OCI-LY1 (cell line): ENCODE measurements around the gene PERP.

ENCODE experiments used
- H2AFZ ChIP-seq: fragments of 200-600 bp; sonication (generic), shearing (Covaris generic); 2 replicates; pipeline ENCODE4 v1.6.0; 2014; ENCODE audit warnings: antibody characterized with exemption, mild to moderate bottlenecking, low read length
- H3F3A ChIP-seq: fragments of 200-600 bp; sonication (generic), shearing (Covaris generic); 2 replicates; pipeline ENCODE4 v1.6.0; 2014; ENCODE audit warnings: mild to moderate bottlenecking, antibody characterized with exemption, low read length, moderate library complexity; ENCODE audit not compliant: insufficient read depth
- H3K27ac ChIP-seq: fragments of 200-600 bp; sonication (generic); 2 replicates; pipeline ENCODE4 v1.5.1; 2014; ENCODE audit warnings: low read length, mixed run types, mild to moderate bottlenecking, low read depth; ENCODE audit not compliant: poor library complexity, severe bottlenecking
- H3K27me3 ChIP-seq: fragments of 200-600 bp; sonication (generic); 2 replicates; pipeline ENCODE4 v1.6.0; 2014; ENCODE audit warnings: antibody characterized with exemption, mild to moderate bottlenecking, low read length, moderate library complexity; ENCODE audit not compliant: insufficient read depth
- H3K36me3 ChIP-seq: fragments of 200-600 bp; sonication (generic); 2 replicates; pipeline ENCODE4 v1.6.1; 2014; ENCODE audit warnings: mild to moderate bottlenecking, antibody characterized with exemption, low read length, moderate library complexity, mixed read lengths; ENCODE audit not compliant: insufficient read depth
- H3K4me1 ChIP-seq: fragments of 200-600 bp; sonication (generic); 2 replicates; pipeline ENCODE4 v1.5.1; 2014; ENCODE audit warnings: mild to moderate bottlenecking, low read length, moderate library complexity; ENCODE audit not compliant: insufficient read depth, severe bottlenecking
- H3K4me2 ChIP-seq: fragments of 200-600 bp; sonication (generic), shearing (Covaris generic); 2 replicates; pipeline ENCODE4 v1.6.1; 2014; ENCODE audit warnings: low read length
- H3K4me3 ChIP-seq: fragments of 200-600 bp; sonication (generic); 2 replicates; pipeline ENCODE4 v1.5.1; 2014; ENCODE audit warnings: low read length, low read depth, mild to moderate bottlenecking, mixed read lengths; ENCODE audit not compliant: poor library complexity, severe bottlenecking
- H3K79me2 ChIP-seq: fragments of 200-600 bp; shearing (Covaris generic); 2 replicates; pipeline ENCODE4 v1.6.1; 2016; ENCODE audit warnings: mixed run types, low read length, mixed read lengths; ENCODE audit not compliant: insufficient read depth
- H3K9ac ChIP-seq: fragments of 200-600 bp; sonication (generic), shearing (Covaris generic); 2 replicates; pipeline ENCODE4 v1.6.1; 2014; ENCODE audit warnings: mild to moderate bottlenecking, low read length, mixed read lengths
- H3K9me2 ChIP-seq: fragments of 200-600 bp; sonication (generic), shearing (Covaris generic); 2 replicates; pipeline ENCODE4 v1.6.1; 2014; ENCODE audit warnings: low read depth, mild to moderate bottlenecking, low read length, mixed read lengths
- H3K9me3 ChIP-seq: fragments of 200-600 bp; shearing (Covaris generic); 2 replicates; pipeline ENCODE4 v1.6.1; 2014; ENCODE audit warnings: low read length, mixed read lengths
- H4K20me1 ChIP-seq: fragments of 200-600 bp; sonication (generic), shearing (Covaris generic); 2 replicates; pipeline ENCODE4 v1.6.0; 2016; ENCODE audit warnings: mild to moderate bottlenecking, low read length; ENCODE audit not compliant: insufficient read depth
- CTCF ChIP-seq: fragments of 200-600 bp; sonication (generic), shearing (Covaris generic); IDR thresholded peaks from 2 replicates; pipeline ENCODE4 v1.5.1; 2017; ENCODE audit warnings: mild to moderate bottlenecking, antibody characterized with exemption, low read length, moderate library complexity, mixed read lengths
- EZH2 ChIP-seq: fragments of 200-600 bp; sonication (generic), shearing (Covaris generic); IDR thresholded peaks from 2 replicates; pipeline ENCODE4 v1.8.0; 2017; ENCODE audit warnings: borderline replicate concordance, mixed run types, mild to moderate bottlenecking, antibody characterized with exemption, low read length, moderate library complexity, mixed read lengths

PERP gene

GRCh38 chr6:138107078-138107751 is at the start of gene PERP:
TSS of gene PERP (minus strand) at chr6:138107419. CDS start at chr6:138107340, 79 bp downstream.
- H3K9me2 ChIP-seq: no peaks in the 10 kb centered on the region

DNA sequence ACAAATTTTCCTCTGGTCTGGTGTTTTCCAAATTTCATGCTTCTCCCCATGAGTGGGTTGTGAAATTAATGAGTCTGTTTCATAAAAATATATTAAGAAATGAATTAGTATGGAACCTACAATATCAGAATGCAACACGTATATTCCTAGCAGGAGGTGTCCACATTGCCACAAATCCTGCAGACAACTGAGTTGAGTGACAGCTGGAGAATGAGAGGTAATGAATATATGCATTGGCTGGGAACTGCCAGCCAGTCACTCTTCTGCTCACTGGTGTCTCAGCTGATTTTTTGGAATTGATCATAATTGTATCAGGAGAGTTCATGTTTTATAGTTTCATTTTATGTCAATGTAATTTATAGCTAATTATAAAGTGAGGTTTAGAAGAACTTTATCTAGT is 48.2 kb upstream of the PERP start:
- no peak for TF ChIP-seq EZH2
- no peak for TF ChIP-seq CTCF

More at GRCh38 chr6:138107078-138107751, at the start of gene PERP:
- H3K4me1 ChIP-seq: peaks cover 11% of the 10 kb centered on the region
- no peaks in the 10 kb centered on the region for H3K9me3 ChIP-seq
- peaks cover 13% of the 10 kb centered on the region for H3K27me3 ChIP-seq
- no peak within 1 kb of the TSS for H2AFZ ChIP-seq
- no peaks in the 10 kb centered on the region for H3F3A ChIP-seq
- peak within 1 kb of the TSS; percentile 67 for H3K4me2 ChIP-seq
- H4K20me1 ChIP-seq: no peaks in the 10 kb centered on the region
- no peaks in the 10 kb centered on the region for H3K36me3 ChIP-seq
- no peak within 1 kb of the TSS for H3K27ac ChIP-seq
- no peak for TF ChIP-seq CTCF
- no peak for TF ChIP-seq EZH2
- H3K9ac ChIP-seq: peak within 1 kb of the TSS; percentile 8; the same call in 1 of the 2 replicates
- no peaks in the 10 kb centered on the region for H3K79me2 ChIP-seq
- peak within 1 kb of the TSS; percentile 56 for H3K4me3 ChIP-seq

DNA sequence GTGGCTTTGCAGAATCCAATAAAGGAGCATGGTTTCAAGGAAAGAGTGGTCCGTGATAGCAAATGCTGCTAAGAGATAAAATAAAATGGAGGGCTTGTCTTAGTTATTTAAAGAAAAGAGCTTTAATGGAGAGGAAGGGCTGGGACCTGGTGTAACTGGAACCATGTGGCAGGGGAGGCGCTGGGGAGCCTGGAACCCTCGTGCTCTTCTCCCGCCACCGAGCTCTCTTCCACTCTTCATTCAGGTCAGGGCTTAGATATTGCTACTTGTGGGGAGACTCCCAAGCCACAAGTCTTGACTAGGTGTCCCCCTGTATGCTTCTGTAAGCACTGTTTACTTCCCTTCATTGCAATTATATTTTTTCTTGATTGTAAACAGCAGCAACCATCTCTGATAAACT is 39.3 kb upstream of the PERP start:
- Histone ChIP-seq H3K27ac (no peak overlapping the region), H3K4me1 (no peaks in the 10 kb centered on the region), H3K79me2 (no peaks in the 10 kb centered on the region), H3K9ac (no peak overlapping the region), H3K9me2 (no peaks in the 10 kb centered on the region), H3K36me3 (no peaks in the 10 kb centered on the region), H3K9me3 (no peaks in the 10 kb centered on the region), H3F3A (no peaks in the 10 kb centered on the region), H2AFZ (no peak overlapping the region), H3K4me3 (no peak overlapping the region), H3K4me2 (no peak overlapping the region), H4K20me1 (no peaks in the 10 kb centered on the region), H3K27me3 (no peaks in the 10 kb centered on the region)
- TF ChIP-seq CTCF (no peak), EZH2 (no peak)

More for the DNA sequence above, 48.2 kb upstream of the PERP start:
- Histone ChIP-seq H4K20me1 (no peaks in the 10 kb centered on the region), H3K36me3 (no peaks in the 10 kb centered on the region), H3K9me3 (0 out of 2 replicates have a peak, but pooled peaks cover 2% of the 10 kb centered on the region), H3K9ac (no peak overlapping the region), H3K27ac (no peak overlapping the region), H2AFZ (no peak overlapping the region), H3F3A (no peaks in the 10 kb centered on the region), H3K27me3 (no peaks in the 10 kb centered on the region), H3K4me3 (no peak overlapping the region), H3K4me1 (no peaks in the 10 kb centered on the region), H3K9me2 (no peaks in the 10 kb centered on the region), H3K79me2 (no peaks in the 10 kb centered on the region), H3K4me2 (no peak overlapping the region)
